ENCODE measurements around the gene CEP112.

Gene CEP112

GRCh38 chr17:66044083-66044482 is 147.8 kb downstream of the CEP112 start:
- no peak overlapping the region for H3K4me3 ChIP-seq (ENCODE audit: low read length)
- TF ChIP-seq CTCF (conservative IDR thresholded peaks at IDR 0.05; ENCODE audit: low read depth, low read length), result no peak
- DNase-seq (ENCODE audit: low read depth), result no peak

GRCh38 chr17:66043419-66043818 is 148.5 kb downstream of the CEP112 start:
- TF ChIP-seq CTCF (conservative IDR thresholded peaks at IDR 0.05; ENCODE audit: low read depth, low read length), result no peak
- no peak for DNase-seq (ENCODE audit: low read depth)
- no peak overlapping the region for H3K4me3 ChIP-seq (ENCODE audit: low read length)

- no peak for DNase-seq (ENCODE audit: low read depth)
- H3K4me3 ChIP-seq (ENCODE audit: low read length), result no peak overlapping the region
- TF ChIP-seq CTCF (conservative IDR thresholded peaks at IDR 0.05; ENCODE audit: low read depth, low read length), result peak; percentile 12
These were observed 151.5 kb downstream of the CEP112 start for GRCh38 chr17:66040402-66040801.

- no peak for DNase-seq (ENCODE audit: low read depth)
- no peak for TF ChIP-seq CTCF (conservative IDR thresholded peaks at IDR 0.05; ENCODE audit: low read depth, low read length)
- H3K4me3 ChIP-seq (ENCODE audit: low read length), result no peak overlapping the region
These were observed 153.8 kb downstream of the CEP112 start for GRCh38 chr17:66038125-66038524.

- TF ChIP-seq CTCF (conservative IDR thresholded peaks at IDR 0.05; ENCODE audit: low read depth, low read length), result no peak
- H3K4me3 ChIP-seq (ENCODE audit: low read length), result no peak overlapping the region
- DNase-seq (ENCODE audit: low read depth), result no peak
These were observed 154.7 kb downstream of the CEP112 start for GRCh38 chr17:66037221-66037620.

GRCh38 chr17:66032082-66032712 is 159.7 kb downstream of the CEP112 start:
- DNase-seq (ENCODE audit: low read depth), result no peak
- TF ChIP-seq CTCF (conservative IDR thresholded peaks at IDR 0.05; ENCODE audit: low read depth, low read length), result no peak
- H3K4me3 ChIP-seq (ENCODE audit: low read length), result no peak overlapping the region

- no peak for TF ChIP-seq CTCF (conservative IDR thresholded peaks at IDR 0.05; ENCODE audit: low read depth, low read length)
- no peak for DNase-seq (ENCODE audit: low read depth)
These were observed 166.4 kb downstream of the CEP112 start for GRCh38 chr17:66025551-66025950.

More at GRCh38 chr17:66025551-66025950, 166.4 kb downstream of the CEP112 start:
- H3K4me3 ChIP-seq (ENCODE audit: low read length), result no peak overlapping the region

All from retinal pigment epithelial cell (primary cell).